Spleen (tissue), 11 donors: Measurements from ENCODE around the gene GPR183. TPM values are rescaled to one million over a fixed set of nuclear protein-coding genes. Genes with fewer than 3 reads are reported as not detected.

Experiments
- DNase-seq: peaks from one replicate; pipeline ENCODE4 v3.0.0-alpha.2; 2020
- H3K27ac ChIP-seq, 8 donors: fragments of 200-600 bp; sonication (generic) in 7 of 8; 1 replicate in 4 of 8; 2 replicates in 4 of 8; pipeline versions ENCODE4 v1.5.0 to v1.8.0; 2016 to 2021; ENCODE audit warnings: inconsistent platforms in 4 of 8, mild to moderate bottlenecking in 4 of 8, moderate library complexity in 1 of 8
- H3K27me3 ChIP-seq, 7 donors: fragments of 200-600 bp; sonication (generic) in 6 of 7; replicated peaks in 1 of 7; 1 replicate in 4 of 7; 2 replicates in 3 of 7; pipeline versions ENCODE4 v1.5.0 to v1.8.0; 2016 to 2021; ENCODE audit warnings: inconsistent platforms in 3 of 7, mild to moderate bottlenecking in 1 of 7
- H3K36me3 ChIP-seq, 6 donors: fragments of 200-600 bp; sonication (generic) in 5 of 6; 1 replicate in 4 of 6; 2 replicates in 2 of 6; pipeline versions ENCODE4 v1.5.0 to v1.8.0; 2016 to 2021; ENCODE audit warnings: inconsistent platforms in 2 of 6
- H3K4me1 ChIP-seq, 6 donors: fragments of 200-600 bp; sonication (generic) in 5 of 6; 1 replicate in 3 of 6; 2 replicates in 3 of 6; pipeline versions ENCODE4 v1.5.0 to v1.8.0; 2016 to 2021; ENCODE audit warnings: inconsistent platforms in 3 of 6
- H3K4me3 ChIP-seq, 8 donors: fragments of 200-600 bp; sonication (generic) in 7 of 8; 1 replicate in 4 of 8; 2 replicates in 4 of 8; pipeline versions ENCODE4 v1.5.0 to v1.8.0; 2016 to 2021; ENCODE audit warnings: inconsistent platforms in 4 of 8, mild to moderate bottlenecking in 4 of 8, moderate library complexity in 2 of 8
- H3K9me3 ChIP-seq, 8 donors: fragments of 200-600 bp; sonication (generic) in 7 of 8; 1 replicate in 4 of 8; 2 replicates in 4 of 8; pipeline versions ENCODE4 v1.5.0 to v1.8.0; 2016 to 2021; ENCODE audit warnings: inconsistent platforms in 4 of 8
- CTCF ChIP-seq, 11 experiments: fragments of 200-600 bp in 7 of 11; fragments of 450-650 bp in 4 of 11; sonication (generic) in 4 of 11; IDR thresholded peaks in 8 of 11; conservative IDR thresholded peaks in 3 of 11; 1 replicate in 7 of 11; 2 replicates in 4 of 11; pipeline versions ENCODE4 v1.4.0 to v1.8.0; 2016 to 2021; ENCODE audit warnings: antibody characterized with exemption in 11 of 11, inconsistent platforms in 4 of 11, mild to moderate bottlenecking in 1 of 11
- POLR2A ChIP-seq, 3 donors: fragments of 450-650 bp; IDR thresholded peaks; one replicate each; pipeline ENCODE4 v1.5.1; 2017; ENCODE audit warnings: antibody characterized with exemption in 3 of 3, mild to moderate bottlenecking in 1 of 3
- POLR2AphosphoS5 ChIP-seq, 3 donors: sonication (generic); formaldehyde crosslinking; IDR thresholded peaks; one replicate each; pipeline ENCODE4 v1.5.1; 2017; ENCODE audit warnings: antibody characterized with exemption in 3 of 3
- WGBS, 5 donors: extraction: QIAGEN DNeasy Blood & Tissue Kit in 3 of 5; methylation state at CpG; one replicate each; pipeline versions ENCODE4 v1.1.5 to v1.1.7; 2013 to 2018; 5-methylcytosine and 5-hydroxymethylcytosine counted together
- intact Hi-C: fragments of 100-400 bp; cut with DNase I; formaldehyde crosslinking; loops from one replicate; pipeline ENCODE4 v1.15.0; 2023; ENCODE audit warnings: low total_unique reads
- polyA plus RNA-seq, 3 donors: library from polyadenylated mRNA; stranded (reverse); fragments of 200-250 nt; gene quantifications; one replicate each; pipeline ENCODE4 v1.2.1, GENCODE V29; 2013
- total RNA-seq, 7 donors: library from RNA; depleted of rRNA in 3 of 7; stranded (reverse); fragments of >200 nt in 3 of 7; fragmentation: NEBNext Ultra II Directional in 4 of 7; extraction: Animal tissue kit (Norgen Biotek cat#: 25700) in 4 of 7; gene quantifications; one replicate each; pipeline versions ENCODE4 v1.1.0 to v1.2.1, GENCODE V29; 2016 to 2021
- donor health status: healthy with polysubstance abuse.
- donor health status: DM: no; HTN: no; CAD: no; lungs with moderate emphysema.
- donor health status: DM: no; HTN: no; CAD: no.
- donor health status: Bipolar disorder and iron deficiency.
- donor health status: healthy.
- donor health status: DM: no; HTN: no; CAD: no.
- donor health status: DM: yes; HTN: yes; CAD: no.

The GPR183 gene
- total and polyA plus RNA-seq, 10 donors, result 29.1 to 83.6 (median 56.6) TPM

GRCh38 chr13:99342723-99343315 is 35.6 kb upstream of the GPR183 start:
- no peak for DNase-seq
- TF ChIP-seq POLR2A (IDR thresholded peaks at IDR 0.05) (no peak), CTCF (IDR thresholded peaks at IDR 0.05 in 8 of 11, conservative IDR thresholded peaks at IDR 0.05 in 3 of 11) (no peak), POLR2AphosphoS5 (IDR thresholded peaks at IDR 0.05) (no peak)
- intact Hi-C loops, result no loop called here
- Histone ChIP-seq H3K9me3 (no peaks in the 10 kb centered on the region), H3K27me3 (no peaks in the 10 kb centered on the region), H3K4me3 (no peak overlapping the region), H3K27ac (no peak overlapping the region), H3K4me1 (peaks cover 0 to 70% (median 29%) of the 10 kb centered on the region in 6 donors), H3K36me3 (peaks cover 0 to 92% (median 45%) of the 10 kb centered on the region in 6 donors)
- WGBS, 5 donors, result 74 to 87% (median 82%) methylated on average over 9 to 10 of the region's 10 CpGs

GRCh38 chr13:99341969-99342722 is 34.9 kb upstream of the GPR183 start:
- no peak for DNase-seq
- TF ChIP-seq POLR2AphosphoS5 (IDR thresholded peaks at IDR 0.05), result no peak
- TF ChIP-seq CTCF (IDR thresholded peaks at IDR 0.05 in 8 of 11, conservative IDR thresholded peaks at IDR 0.05 in 3 of 11), result no peak
- no peak for TF ChIP-seq POLR2A (IDR thresholded peaks at IDR 0.05)
- Histone ChIP-seq H3K36me3 (peaks cover 0 to 90% (median 45%) of the 10 kb centered on the region in 6 donors), H3K27me3 (no peaks in the 10 kb centered on the region), H3K4me3 (no peak overlapping the region), H3K4me1 (peaks cover 0 to 68% (median 25%) of the 10 kb centered on the region in 6 donors), H3K27ac (no peak overlapping the region), H3K9me3 (no peaks in the 10 kb centered on the region)
- WGBS, 5 donors, result 95 to 98% (median 97%) methylated on average over 12 to 16 of the region's 16 CpGs
- intact Hi-C loops, result no loop called here

- H3K9me3 ChIP-seq, result no peaks in the 10 kb centered on the region
- peaks cover 0 to 76% (median 41%) of the 10 kb centered on the region in 6 donors for H3K36me3 ChIP-seq
- peak overlapping the region in 2 of 8 donors; percentile 7 to 9 for H3K4me3 ChIP-seq
- no peak for DNase-seq
- H3K27me3 ChIP-seq, result no peaks in the 10 kb centered on the region
- H3K27ac ChIP-seq, result peak overlapping the region in 4 of 8 donors; percentile 16 to 54 (median 38)
- H3K4me1 ChIP-seq, result peaks cover 0 to 69% (median 20%) of the 10 kb centered on the region in 6 donors
- intact Hi-C loops, result no loop called here
- TF ChIP-seq POLR2AphosphoS5 (IDR thresholded peaks at IDR 0.05), result no peak
- no peak for TF ChIP-seq CTCF (IDR thresholded peaks at IDR 0.05 in 8 of 11, conservative IDR thresholded peaks at IDR 0.05 in 3 of 11)
- TF ChIP-seq POLR2A (IDR thresholded peaks at IDR 0.05), result no peak
Measured at GRCh38 chr13:99340638-99341037, 33.4 kb upstream of the GPR183 start.

DNA sequence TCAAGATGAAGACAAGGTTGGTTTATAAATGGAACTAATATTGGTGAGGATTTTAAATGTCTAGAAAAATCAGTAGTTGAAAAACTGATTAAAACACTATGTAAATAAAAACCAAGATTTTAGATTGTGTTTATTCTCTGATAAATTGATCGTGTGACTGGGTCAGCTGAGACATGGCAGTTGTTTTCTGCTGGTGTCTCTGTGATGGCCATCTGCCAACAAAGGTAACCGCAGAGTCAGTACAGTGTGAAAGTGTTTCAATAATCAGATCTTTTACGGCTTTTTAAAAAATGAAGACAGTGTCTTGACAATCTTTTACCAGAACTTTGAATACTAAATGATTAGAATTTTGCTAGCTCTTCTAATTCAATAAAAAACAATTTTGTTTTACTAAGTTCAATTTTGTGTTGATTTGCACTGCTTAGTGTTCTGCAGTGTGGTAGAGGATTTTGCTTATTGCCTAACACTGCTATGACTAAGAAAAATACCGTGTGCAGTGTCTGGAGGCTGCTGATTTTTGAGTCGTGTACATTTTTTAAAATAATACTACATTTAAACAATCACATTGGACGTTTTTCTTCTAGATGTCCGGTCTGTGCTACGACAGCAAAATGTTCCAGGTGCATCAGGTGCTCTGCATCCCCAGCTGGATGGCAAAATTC is 32.7 kb upstream of the GPR183 start:
- Histone ChIP-seq H3K4me1 (peaks cover 0 to 77% (median 27%) of the 10 kb centered on the region in 6 donors), H3K27ac (peak overlapping the region in 6 of 8 donors; percentile 15 to 54 (median 26)), H3K27me3 (no peaks in the 10 kb centered on the region), H3K36me3 (peaks cover 0 to 68% (median 38%) of the 10 kb centered on the region in 6 donors), H3K9me3 (no peaks in the 10 kb centered on the region), H3K4me3 (peak overlapping the region in 2 of 8 donors; percentile 7 to 9)
- TF ChIP-seq POLR2A (IDR thresholded peaks at IDR 0.05) (no peak), CTCF (IDR thresholded peaks at IDR 0.05 in 8 of 11, conservative IDR thresholded peaks at IDR 0.05 in 3 of 11) (no peak), POLR2AphosphoS5 (IDR thresholded peaks at IDR 0.05) (no peak)
- 74 to 86% (median 78%) methylated on average over 8 of the region's 8 CpGs for WGBS, 5 donors
- no peak for DNase-seq
- intact Hi-C loops, result no loop called here
